ENCODE measurements around the gene AGAP5. TPM values are rescaled to one million over a fixed set of nuclear protein-coding genes. Genes with fewer than 3 reads are reported as not detected.

The AGAP5 gene
- total and polyA plus RNA-seq, 8 donors: 4.3 to 18.4 (median 7.7) TPM

- Histone ChIP-seq H3K9me3 (no peaks in the 10 kb centered on the region), H3K27ac (no peak overlapping the region), H3K4me3 (peak overlapping the region; percentile 37 to 79 (median 49)), H3K4me1 (no peaks in the 10 kb centered on the region), H3K36me3 (no peaks in the 10 kb centered on the region), H3K27me3 (no peaks in the 10 kb centered on the region)
- TF ChIP-seq CTCF (IDR thresholded peaks at IDR 0.05): no peak
- FAIRE-seq (no peak), ATAC-seq (peak; percentile 60 to 79 (median 76)), DNase-seq (peak; percentile 48 to 81 (median 58))
- intact Hi-C loops (cut with DNase I): loop anchor here in 1 of 3 donors (10.0 kb wide), 1 partner anchor 113 kb away; no protein-coding TSS in a partner anchor
- WGBS, 2 donors: 12 to 14% methylated on average over 31 to 32 of the region's 32 CpGs
Observed at GRCh38 chr10:73647211-73647874, 50.6 kb downstream of the AGAP5 start.

- Histone ChIP-seq H3K27ac (no peak overlapping the region), H3K27me3 (no peaks in the 10 kb centered on the region), H3K9me3 (no peaks in the 10 kb centered on the region), H3K4me3 (no peak overlapping the region), H3K36me3 (no peaks in the 10 kb centered on the region), H3K4me1 (no peaks in the 10 kb centered on the region)
- no peak for ATAC-seq
- FAIRE-seq: no peak
- no peak for TF ChIP-seq CTCF (IDR thresholded peaks at IDR 0.05)
- WGBS, 2 donors: 93 to 96% methylated on average over 9 of the region's 9 CpGs
- intact Hi-C loops (cut with DNase I): loop anchor here in 1 of 3 donors (10.0 kb wide), 1 partner anchor 112 kb away; no protein-coding TSS in a partner anchor
- peak in 1 of 6 donors; percentile 64 for DNase-seq
Observed at GRCh38 chr10:73646598-73647041, 51.3 kb downstream of the AGAP5 start.

GRCh38 chr10:73645251-73645650, 52.7 kb downstream of the AGAP5 start:
- H3K9me3 ChIP-seq: no peaks in the 10 kb centered on the region
- no peak overlapping the region for H3K27ac ChIP-seq
- DNase-seq (no peak), ATAC-seq (no peak), FAIRE-seq (no peak)
- no peak for TF ChIP-seq CTCF (IDR thresholded peaks at IDR 0.05)
- H3K4me3 ChIP-seq: no peak overlapping the region
- intact Hi-C loops (cut with DNase I): loop anchor here in 1 of 3 donors (10.0 kb wide), 1 partner anchor 110 kb away; no protein-coding TSS in a partner anchor
- no peaks in the 10 kb centered on the region for H3K36me3 ChIP-seq
- no peaks in the 10 kb centered on the region for H3K4me1 ChIP-seq
- WGBS, 2 donors: 82 to 88% methylated on average over 3 of the region's 3 CpGs
- no peaks in the 10 kb centered on the region for H3K27me3 ChIP-seq

- no peak overlapping the region for H3K4me3 ChIP-seq
- no peaks in the 10 kb centered on the region for H3K9me3 ChIP-seq
- FAIRE-seq: no peak
- no peak for DNase-seq
- WGBS, 2 donors: 58 to 74% methylated on average over 1 of the region's 1 CpG
- no peaks in the 10 kb centered on the region for H3K36me3 ChIP-seq
- TF ChIP-seq CTCF (IDR thresholded peaks at IDR 0.05): no peak
- no peak overlapping the region for H3K27ac ChIP-seq
- intact Hi-C loops (cut with DNase I): loop anchor here in 2 of 3 donors (5.0 to 10.0 kb wide), 2 partner anchors 110 to 117 kb away; no protein-coding TSS in a partner anchor
- H3K4me1 ChIP-seq: no peaks in the 10 kb centered on the region
- no peaks in the 10 kb centered on the region for H3K27me3 ChIP-seq
- ATAC-seq: no peak
Observed at GRCh38 chr10:73644767-73645166, 53.1 kb downstream of the AGAP5 start.

Measured in pancreas (tissue), 10 donors.